ENCODE results near the gene MTRF1. TPM values are rescaled to one million over a fixed set of nuclear protein-coding genes. Genes with fewer than 3 reads are reported as not detected.
A peak's percentile ranks its signal among the peaks of the same experiment; 100 is the strongest.

The MTRF1 gene
- total and polyA plus RNA-seq, 2 donors = 7.0 to 25.1 TPM

GRCh38 chr13:41259875-41260501 is 3.4 kb downstream of the MTRF1 start:
- peak overlapping the region; percentile 2 for H3K27ac ChIP-seq (ENCODE audit: low read depth)
- WGBS = 89% methylated on average over 6 of the region's 6 CpGs

GRCh38 chr13:41257535-41257934 is 5.8 kb downstream of the MTRF1 start:
- Histone ChIP-seq H3K4me1 (ENCODE audit: insufficient read depth) (no peaks in the 10 kb centered on the region), H3K4me3 (ENCODE audit: low read depth, low read length) (no peak overlapping the region), H3K27ac (ENCODE audit: low read depth) (no peak overlapping the region), H3K36me3 (ENCODE audit: insufficient read depth) (peaks cover 2% of the 10 kb centered on the region)
- DNase-seq (ENCODE audit: extremely low spot score) = no peak

More at GRCh38 chr13:41259875-41260501, 3.4 kb downstream of the MTRF1 start:
- no peak overlapping the region for H3K4me3 ChIP-seq (ENCODE audit: low read depth, low read length)
- H3K36me3 ChIP-seq (ENCODE audit: insufficient read depth) = no peaks in the 10 kb centered on the region
- DNase-seq (ENCODE audit: extremely low spot score) = no peak
- no peaks in the 10 kb centered on the region for H3K4me1 ChIP-seq (ENCODE audit: insufficient read depth)

GRCh38 chr13:41254902-41255301 is 8.5 kb downstream of the MTRF1 start:
- Histone ChIP-seq H3K27ac (ENCODE audit: low read depth) (no peak overlapping the region), H3K4me1 (ENCODE audit: insufficient read depth) (no peaks in the 10 kb centered on the region), H3K36me3 (ENCODE audit: insufficient read depth) (peaks cover 5% of the 10 kb centered on the region), H3K4me3 (ENCODE audit: low read depth, low read length) (no peak overlapping the region)
- WGBS = 92% methylated on average over 1 of the region's 1 CpG
- DNase-seq (ENCODE audit: extremely low spot score) = no peak

GRCh38 chr13:41250993-41251392 is 12.4 kb downstream of the MTRF1 start:
- H3K36me3 ChIP-seq (ENCODE audit: insufficient read depth) = peaks cover 5% of the 10 kb centered on the region
- no peak overlapping the region for H3K4me3 ChIP-seq (ENCODE audit: low read depth, low read length)
- H3K27ac ChIP-seq (ENCODE audit: low read depth) = no peak overlapping the region
- no peak for DNase-seq (ENCODE audit: extremely low spot score)
- no peaks in the 10 kb centered on the region for H3K4me1 ChIP-seq (ENCODE audit: insufficient read depth)

- 88% methylated on average over 8 of the region's 8 CpGs for WGBS
- H3K27ac ChIP-seq (ENCODE audit: low read depth) = no peak overlapping the region
- no peak overlapping the region for H3K4me3 ChIP-seq (ENCODE audit: low read depth, low read length)
- H3K4me1 ChIP-seq (ENCODE audit: insufficient read depth) = no peaks in the 10 kb centered on the region
- DNase-seq (ENCODE audit: extremely low spot score) = no peak
- H3K36me3 ChIP-seq (ENCODE audit: insufficient read depth) = peaks cover 3% of the 10 kb centered on the region
Observed at GRCh38 chr13:41246969-41247680, 16.3 kb downstream of the MTRF1 start.

- WGBS = 71% methylated on average over 3 of the region's 3 CpGs
- Histone ChIP-seq H3K4me3 (ENCODE audit: low read depth, low read length) (no peak overlapping the region), H3K27ac (ENCODE audit: low read depth) (no peak overlapping the region), H3K4me1 (ENCODE audit: insufficient read depth) (no peaks in the 10 kb centered on the region), H3K36me3 (ENCODE audit: insufficient read depth) (no peaks in the 10 kb centered on the region)
- no peak for DNase-seq (ENCODE audit: extremely low spot score)
Observed at GRCh38 chr13:41244556-41244955, 18.8 kb downstream of the MTRF1 start.

- Histone ChIP-seq H3K4me3 (ENCODE audit: low read depth, low read length) (no peak overlapping the region), H3K4me1 (ENCODE audit: insufficient read depth) (no peaks in the 10 kb centered on the region), H3K27ac (ENCODE audit: low read depth) (no peak overlapping the region), H3K36me3 (ENCODE audit: insufficient read depth) (no peaks in the 10 kb centered on the region)
- no peak for DNase-seq (ENCODE audit: extremely low spot score)
- WGBS = 82% methylated on average over 4 of the region's 4 CpGs
Observed at GRCh38 chr13:41241626-41242025, 21.8 kb downstream of the MTRF1 start.

- WGBS = 46% methylated on average over 1 of the region's 1 CpG
- Histone ChIP-seq H3K27ac (ENCODE audit: low read depth) (no peak overlapping the region), H3K4me3 (ENCODE audit: low read depth, low read length) (no peak overlapping the region), H3K4me1 (ENCODE audit: insufficient read depth) (no peaks in the 10 kb centered on the region), H3K36me3 (ENCODE audit: insufficient read depth) (peaks cover 2% of the 10 kb centered on the region)
- DNase-seq (ENCODE audit: extremely low spot score) = no peak
Observed at GRCh38 chr13:41236369-41236768, 27.0 kb downstream of the MTRF1 start.

GRCh38 chr13:41232578-41233480 is 30.5 kb downstream of the MTRF1 start:
- Histone ChIP-seq H3K36me3 (ENCODE audit: insufficient read depth) (peaks cover 2% of the 10 kb centered on the region), H3K4me1 (ENCODE audit: insufficient read depth) (no peaks in the 10 kb centered on the region), H3K27ac (ENCODE audit: low read depth) (no peak overlapping the region), H3K4me3 (ENCODE audit: low read depth, low read length) (no peak overlapping the region)
- WGBS = 88% methylated on average over 4 of the region's 4 CpGs
- no peak for DNase-seq (ENCODE audit: extremely low spot score)

GRCh38 chr13:41231786-41232185 is 31.6 kb downstream of the MTRF1 start:
- no peak overlapping the region for H3K27ac ChIP-seq (ENCODE audit: low read depth)
- H3K4me3 ChIP-seq (ENCODE audit: low read depth, low read length) = no peak overlapping the region
- WGBS = 90% methylated on average over 3 of the region's 3 CpGs
- peaks cover 2% of the 10 kb centered on the region for H3K36me3 ChIP-seq (ENCODE audit: insufficient read depth)
- H3K4me1 ChIP-seq (ENCODE audit: insufficient read depth) = no peaks in the 10 kb centered on the region
- no peak for DNase-seq (ENCODE audit: extremely low spot score)

- no peak for DNase-seq (ENCODE audit: extremely low spot score)
- no peak overlapping the region for H3K27ac ChIP-seq (ENCODE audit: low read depth)
- no peaks in the 10 kb centered on the region for H3K4me1 ChIP-seq (ENCODE audit: insufficient read depth)
- no peak overlapping the region for H3K4me3 ChIP-seq (ENCODE audit: low read depth, low read length)
- 91% methylated on average over 2 of the region's 2 CpGs for WGBS
- H3K36me3 ChIP-seq (ENCODE audit: insufficient read depth) = peaks cover 2% of the 10 kb centered on the region
Observed at GRCh38 chr13:41231025-41231677, 32.2 kb downstream of the MTRF1 start.

GRCh38 chr13:41229356-41229755 is 34.0 kb downstream of the MTRF1 start:
- Histone ChIP-seq H3K27ac (ENCODE audit: low read depth) (no peak overlapping the region), H3K36me3 (ENCODE audit: insufficient read depth) (peaks cover 2% of the 10 kb centered on the region), H3K4me1 (ENCODE audit: insufficient read depth) (no peaks in the 10 kb centered on the region), H3K4me3 (ENCODE audit: low read depth, low read length) (no peak overlapping the region)
- DNase-seq (ENCODE audit: extremely low spot score) = no peak
